Measurements from ENCODE around the gene LMCD1.

Gene LMCD1

DNA sequence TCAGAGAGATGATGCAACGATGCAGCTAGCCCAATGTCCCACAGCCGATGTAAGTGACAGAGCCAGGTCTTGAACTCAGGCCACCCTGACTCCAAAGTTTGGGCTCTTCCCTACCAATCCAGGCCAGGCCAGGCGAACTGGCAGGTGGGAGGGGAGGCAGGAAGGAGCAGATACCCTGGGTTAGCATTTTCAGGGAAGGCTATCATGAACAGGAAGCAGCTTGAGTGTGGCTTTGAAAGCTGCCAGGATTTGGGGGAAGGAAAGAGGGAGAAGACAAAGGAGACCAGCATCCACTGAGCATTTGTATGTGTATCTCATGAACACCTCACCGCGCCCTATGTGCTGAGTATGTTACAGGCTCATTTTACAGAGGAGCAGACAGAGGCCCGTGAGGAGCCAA is 38.8 kb downstream of the LMCD1 start:
- TF ChIP-seq, protein P1, sequence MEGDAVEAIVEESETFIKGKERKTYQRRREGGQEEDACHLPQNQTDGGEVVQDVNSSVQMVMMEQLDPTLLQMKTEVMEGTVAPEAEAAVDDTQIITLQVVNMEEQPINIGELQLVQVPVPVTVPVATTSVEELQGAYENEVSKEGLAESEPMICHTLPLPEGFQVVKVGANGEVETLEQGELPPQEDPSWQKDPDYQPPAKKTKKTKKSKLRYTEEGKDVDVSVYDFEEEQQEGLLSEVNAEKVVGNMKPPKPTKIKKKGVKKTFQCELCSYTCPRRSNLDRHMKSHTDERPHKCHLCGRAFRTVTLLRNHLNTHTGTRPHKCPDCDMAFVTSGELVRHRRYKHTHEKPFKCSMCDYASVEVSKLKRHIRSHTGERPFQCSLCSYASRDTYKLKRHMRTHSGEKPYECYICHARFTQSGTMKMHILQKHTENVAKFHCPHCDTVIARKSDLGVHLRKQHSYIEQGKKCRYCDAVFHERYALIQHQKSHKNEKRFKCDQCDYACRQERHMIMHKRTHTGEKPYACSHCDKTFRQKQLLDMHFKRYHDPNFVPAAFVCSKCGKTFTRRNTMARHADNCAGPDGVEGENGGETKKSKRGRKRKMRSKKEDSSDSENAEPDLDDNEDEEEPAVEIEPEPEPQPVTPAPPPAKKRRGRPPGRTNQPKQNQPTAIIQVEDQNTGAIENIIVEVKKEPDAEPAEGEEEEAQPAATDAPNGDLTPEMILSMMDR (IDR thresholded peaks at IDR 0.05; ENCODE audit: insufficient read depth, low read length, poor library complexity, severe bottlenecking) = no peak

DNA sequence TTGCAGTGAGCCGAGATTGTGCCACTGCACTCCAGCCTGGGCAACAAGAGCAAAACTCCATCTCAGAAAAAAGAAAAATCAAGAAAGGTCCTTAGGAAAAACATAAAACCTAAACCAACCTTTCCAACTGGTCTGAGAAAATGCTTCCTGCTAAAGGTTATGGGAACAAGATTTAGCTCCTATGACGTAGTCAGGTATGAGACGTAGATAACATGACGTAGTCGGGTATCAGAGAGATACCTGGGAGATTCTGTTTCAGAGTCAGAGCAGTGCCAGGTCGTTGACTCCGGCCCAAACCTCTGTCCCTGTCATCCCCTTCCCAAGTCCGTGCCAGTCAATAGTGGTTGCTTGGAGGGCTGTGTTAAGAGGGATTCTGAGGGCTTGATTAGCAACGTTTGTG is 39.9 kb downstream of the LMCD1 start:
- TF ChIP-seq, protein P1 (IDR thresholded peaks at IDR 0.05; ENCODE audit: insufficient read depth, low read length, poor library complexity, severe bottlenecking) = no peak
- Histone ChIP-seq H3K36me3 (ENCODE audit: control insufficient read depth, insufficient read depth, low read length) (peaks cover 3% of the 10 kb centered on the region), H3K4me3 (replicated peaks; ENCODE audit: low read depth, low read length) (no peak overlapping the region), H3K27me3 (replicated peaks; ENCODE audit: control insufficient read depth, insufficient read depth, low read length) (no peaks in the 10 kb centered on the region)
- DNase-seq (ENCODE audit: extremely low read depth, insufficient read length) = no peak

More for the DNA sequence above, 38.8 kb downstream of the LMCD1 start:
- Histone ChIP-seq H3K4me3 (replicated peaks; ENCODE audit: low read depth, low read length) (no peak overlapping the region), H3K36me3 (ENCODE audit: control insufficient read depth, insufficient read depth, low read length) (peaks cover 3% of the 10 kb centered on the region), H3K27me3 (replicated peaks; ENCODE audit: control insufficient read depth, insufficient read depth, low read length) (no peaks in the 10 kb centered on the region)
- no peak for DNase-seq (ENCODE audit: extremely low read depth, insufficient read length)

DNA sequence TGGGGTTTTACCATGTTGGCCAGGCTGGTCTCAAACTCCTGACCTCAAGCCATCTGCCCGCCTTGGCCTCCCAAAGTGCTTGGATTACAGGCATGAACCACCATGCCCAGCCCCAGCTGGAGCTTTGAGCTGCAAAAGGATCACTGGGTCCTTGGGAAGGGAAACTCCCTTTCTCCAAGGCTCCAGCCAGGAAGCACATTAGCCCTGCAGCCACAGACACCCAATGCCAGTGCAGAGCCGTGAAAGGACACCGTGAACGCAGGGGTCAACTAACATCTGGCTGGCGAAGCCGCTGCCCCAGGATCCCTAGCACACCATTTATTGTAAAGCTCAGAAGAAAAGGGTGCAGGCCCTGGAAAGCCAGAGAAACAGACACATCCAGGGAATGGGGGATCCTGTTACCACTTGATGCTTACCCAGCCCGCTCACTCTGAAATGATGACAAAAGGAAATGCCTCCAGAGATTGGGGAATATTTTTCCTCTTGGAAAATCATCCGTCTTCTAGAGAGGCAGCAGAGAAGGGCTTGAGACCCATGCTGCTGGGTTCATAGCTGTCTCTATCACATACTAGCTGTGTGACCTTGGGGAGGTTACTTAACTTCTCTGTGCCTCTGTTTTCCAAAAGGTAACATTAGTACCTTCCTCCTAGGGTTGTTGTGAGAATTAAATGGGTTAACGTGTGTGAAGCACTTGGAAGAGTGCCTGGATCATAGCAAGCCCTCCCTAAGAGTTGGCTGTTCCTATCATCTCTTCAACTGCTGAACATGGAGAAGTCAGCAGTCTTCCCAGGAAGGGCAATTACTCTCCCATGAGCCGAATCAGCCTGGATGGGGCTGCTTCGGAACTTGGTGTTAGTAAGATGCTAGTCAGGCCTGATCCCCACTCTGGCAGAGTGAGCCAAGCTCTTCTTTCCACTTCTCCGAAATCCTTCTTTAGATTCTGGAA is 40.8 kb downstream of the LMCD1 start:
- Histone ChIP-seq H3K4me3 (replicated peaks; ENCODE audit: low read depth, low read length) (no peak overlapping the region), H3K27me3 (replicated peaks; ENCODE audit: control insufficient read depth, insufficient read depth, low read length) (no peaks in the 10 kb centered on the region), H3K36me3 (ENCODE audit: control insufficient read depth, insufficient read depth, low read length) (peaks cover 3% of the 10 kb centered on the region)
- TF ChIP-seq, protein P1 (IDR thresholded peaks at IDR 0.05; ENCODE audit: insufficient read depth, low read length, poor library complexity, severe bottlenecking) = no peak
- no peak for DNase-seq (ENCODE audit: extremely low read depth, insufficient read length)

DNA sequence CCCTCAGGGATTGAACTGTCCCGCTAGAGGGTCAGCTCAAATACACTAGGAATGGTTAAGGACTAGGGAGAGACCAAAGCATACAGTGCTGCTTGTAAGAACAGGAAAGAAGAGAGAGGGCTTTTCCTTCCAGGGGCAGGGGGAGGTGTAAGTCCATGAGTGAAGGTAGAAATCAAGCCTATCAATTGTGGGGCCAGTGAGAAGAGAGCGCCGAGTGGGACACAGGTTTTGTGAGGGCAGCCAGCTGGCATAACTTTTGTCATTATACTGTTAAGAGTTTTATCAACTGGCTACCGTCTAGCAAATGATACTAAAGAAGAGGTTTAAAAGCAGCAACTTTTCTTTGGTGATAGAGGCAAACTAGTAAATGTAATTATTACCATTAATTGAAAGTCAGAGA is 45.0 kb downstream of the LMCD1 start:
- DNase-seq (ENCODE audit: extremely low read depth, insufficient read length) = no peak
- TF ChIP-seq, protein P1 (IDR thresholded peaks at IDR 0.05; ENCODE audit: insufficient read depth, low read length, poor library complexity, severe bottlenecking) = no peak
- no peaks in the 10 kb centered on the region for H3K27me3 ChIP-seq (replicated peaks; ENCODE audit: control insufficient read depth, insufficient read depth, low read length)
- no peak overlapping the region for H3K4me3 ChIP-seq (replicated peaks; ENCODE audit: low read depth, low read length)
- no peaks in the 10 kb centered on the region; the same call in 1 of the 2 replicates for H3K36me3 ChIP-seq (ENCODE audit: control insufficient read depth, insufficient read depth, low read length)

DNA sequence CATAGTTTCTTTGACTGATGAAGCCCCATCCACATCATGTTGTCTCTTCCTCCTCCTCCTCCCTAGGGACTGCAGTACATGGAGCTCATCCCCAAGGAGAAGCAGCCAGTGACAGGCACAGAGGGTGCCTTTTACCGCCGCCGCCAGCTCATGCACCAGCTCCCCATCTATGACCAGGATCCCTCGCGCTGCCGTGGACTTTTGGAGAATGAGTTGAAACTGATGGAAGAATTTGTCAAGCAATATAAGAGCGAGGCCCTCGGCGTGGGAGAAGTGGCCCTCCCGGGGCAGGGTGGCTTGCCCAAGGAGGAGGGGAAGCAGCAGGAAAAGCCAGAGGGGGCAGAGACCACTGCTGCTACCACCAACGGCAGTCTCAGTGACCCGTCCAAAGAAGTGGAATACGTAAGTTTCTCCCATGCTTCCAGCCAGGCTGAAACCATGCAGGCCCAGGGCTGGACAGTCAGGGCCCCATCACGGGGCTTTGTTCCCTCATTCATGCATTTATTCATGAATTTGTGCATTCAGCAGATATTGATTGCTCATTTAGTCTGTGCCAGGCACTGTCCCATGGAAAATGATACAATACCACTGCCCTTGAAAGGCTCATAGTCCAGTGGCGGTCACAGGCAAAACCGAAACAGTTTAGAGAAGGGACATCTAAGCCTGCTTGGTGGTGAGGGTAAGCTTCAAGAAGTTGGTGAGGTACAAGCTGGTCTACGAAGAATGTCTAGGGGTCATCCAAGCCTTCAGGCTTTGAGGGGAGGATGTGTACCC is 47.1 kb downstream of the LMCD1 start:
- H3K4me3 ChIP-seq (replicated peaks; ENCODE audit: low read depth, low read length) = no peak overlapping the region
- TF ChIP-seq, protein P1 (IDR thresholded peaks at IDR 0.05; ENCODE audit: insufficient read depth, low read length, poor library complexity, severe bottlenecking) = no peak
- DNase-seq (ENCODE audit: extremely low read depth, insufficient read length) = no peak
- no peaks in the 10 kb centered on the region; the same call in 1 of the 2 replicates for H3K36me3 ChIP-seq (ENCODE audit: control insufficient read depth, insufficient read depth, low read length)
- H3K27me3 ChIP-seq (replicated peaks; ENCODE audit: control insufficient read depth, insufficient read depth, low read length) = no peaks in the 10 kb centered on the region
